Body of pancreas (tissue), 4 donors: ENCODE results near the gene TADA2A.

Experiments
- POLR2A ChIP-seq, 3 donors: fragments of 450-650 bp; IDR thresholded peaks; one replicate each; pipeline ENCODE4 v1.6.1; 2016; ENCODE audit warnings: antibody characterized with exemption in 3 of 3, mild to moderate bottlenecking in 2 of 3
- TF ChIP-seq, protein P1 (sequence below), 7 experiments: fragments of 450-650 bp in 4 of 7; fragments of 200-600 bp in 3 of 7; sonication (generic) in 3 of 7; IDR thresholded peaks; one replicate each; pipeline ENCODE4 v1.5.1; 2016 to 2019; ENCODE audit warnings: antibody characterized with exemption in 7 of 7

DNA sequence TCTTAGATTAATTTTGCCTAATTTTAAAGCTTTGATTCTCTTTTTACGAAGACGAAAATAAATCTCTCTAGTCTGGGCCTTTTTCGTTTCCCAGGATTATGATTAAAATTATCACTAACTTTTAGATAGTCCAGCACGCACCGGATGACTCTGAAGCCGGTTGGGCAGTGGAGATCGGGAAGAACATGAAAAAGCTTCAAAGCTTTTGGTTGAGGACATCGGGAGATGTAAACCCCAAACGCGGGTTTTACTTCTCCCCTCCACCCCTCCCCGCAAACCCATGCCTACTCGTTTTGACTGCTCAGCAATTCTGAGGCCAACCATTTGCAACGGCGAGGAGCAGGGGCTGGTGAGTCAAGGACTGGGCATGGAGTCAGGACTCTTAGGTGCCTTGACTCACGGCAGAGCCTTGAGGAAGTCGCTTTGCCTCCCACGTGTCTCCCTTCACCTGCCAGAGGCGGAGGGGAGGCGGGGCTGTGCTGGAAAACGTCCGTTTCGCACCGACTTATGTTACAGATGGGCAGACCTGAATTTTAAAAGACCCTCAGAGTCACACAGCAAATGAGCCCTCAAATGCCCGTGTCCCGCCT lies 82.0 kb downstream of the TADA2A start:
- TF ChIP-seq, protein P1, sequence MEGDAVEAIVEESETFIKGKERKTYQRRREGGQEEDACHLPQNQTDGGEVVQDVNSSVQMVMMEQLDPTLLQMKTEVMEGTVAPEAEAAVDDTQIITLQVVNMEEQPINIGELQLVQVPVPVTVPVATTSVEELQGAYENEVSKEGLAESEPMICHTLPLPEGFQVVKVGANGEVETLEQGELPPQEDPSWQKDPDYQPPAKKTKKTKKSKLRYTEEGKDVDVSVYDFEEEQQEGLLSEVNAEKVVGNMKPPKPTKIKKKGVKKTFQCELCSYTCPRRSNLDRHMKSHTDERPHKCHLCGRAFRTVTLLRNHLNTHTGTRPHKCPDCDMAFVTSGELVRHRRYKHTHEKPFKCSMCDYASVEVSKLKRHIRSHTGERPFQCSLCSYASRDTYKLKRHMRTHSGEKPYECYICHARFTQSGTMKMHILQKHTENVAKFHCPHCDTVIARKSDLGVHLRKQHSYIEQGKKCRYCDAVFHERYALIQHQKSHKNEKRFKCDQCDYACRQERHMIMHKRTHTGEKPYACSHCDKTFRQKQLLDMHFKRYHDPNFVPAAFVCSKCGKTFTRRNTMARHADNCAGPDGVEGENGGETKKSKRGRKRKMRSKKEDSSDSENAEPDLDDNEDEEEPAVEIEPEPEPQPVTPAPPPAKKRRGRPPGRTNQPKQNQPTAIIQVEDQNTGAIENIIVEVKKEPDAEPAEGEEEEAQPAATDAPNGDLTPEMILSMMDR (IDR thresholded peaks at IDR 0.05) = no peak
- TF ChIP-seq POLR2A (IDR thresholded peaks at IDR 0.05) = peak in 1 of 3 donors; percentile 58
